Liver (tissue), 9 donors: ENCODE results near the gene PLEKHM2. TPM values are rescaled to one million over a fixed set of nuclear protein-coding genes. Genes with fewer than 3 reads are reported as not detected.

Experiments used
- DNase-seq: peaks from one replicate; pipeline ENCODE4 v3.0.0-alpha.2; 2017; ENCODE audit warnings: low spot score
- H3K27ac ChIP-seq, 2 donors: one replicate each; pipeline ENCODE4 v1.7.0; 2013; ENCODE audit warnings: inconsistent platforms in 2 of 2, low read length in 2 of 2, control low read depth in 1 of 2, low read depth in 1 of 2, mild to moderate bottlenecking in 1 of 2
- H3K27me3 ChIP-seq, 4 donors: one replicate each; pipeline versions ENCODE4 v1.6.1 to v1.7.0; 2013; ENCODE audit warnings: low read length in 3 of 4, inconsistent platforms in 1 of 4, mild to moderate bottlenecking in 1 of 4, moderate library complexity in 1 of 4; ENCODE audit not compliant: control insufficient read depth in 4 of 4, insufficient read depth in 4 of 4
- H3K36me3 ChIP-seq, 4 donors: one replicate each; pipeline versions ENCODE4 v1.6.1 to v1.7.0; 2013; ENCODE audit warnings: low read length in 3 of 4, mild to moderate bottlenecking in 3 of 4, low read depth in 1 of 4, moderate library complexity in 1 of 4; ENCODE audit not compliant: control insufficient read depth in 4 of 4, insufficient read depth in 3 of 4
- H3K4me1 ChIP-seq, 4 donors: one replicate each; pipeline versions ENCODE4 v1.6.1 to v1.7.0; 2013; ENCODE audit warnings: low read length in 3 of 4, mild to moderate bottlenecking in 3 of 4, moderate library complexity in 1 of 4; ENCODE audit not compliant: control insufficient read depth in 4 of 4, insufficient read depth in 4 of 4
- H3K4me3 ChIP-seq, 3 donors: one replicate each; pipeline versions ENCODE4 v1.6.1 to v1.7.0; 2013; ENCODE audit warnings: low read length in 3 of 3, control low read depth in 1 of 3, low read depth in 1 of 3, mild to moderate bottlenecking in 1 of 3
- H3K9ac ChIP-seq, 2 donors: one replicate each; pipeline ENCODE4 v1.7.0; 2013; ENCODE audit warnings: low read length in 2 of 2, mild to moderate bottlenecking in 2 of 2, moderate library complexity in 2 of 2, control low read depth in 1 of 2, low read depth in 1 of 2
- H3K9me3 ChIP-seq, 4 donors: one replicate each; pipeline versions ENCODE4 v1.6.1 to v1.7.0; 2013; ENCODE audit warnings: low read length in 3 of 4; ENCODE audit not compliant: control insufficient read depth in 4 of 4
- EGR1 ChIP-seq, 2 donors: IDR thresholded peaks; 2 replicates each; pipeline ENCODE4 v1.6.1; 2016 to 2018; ENCODE audit warnings: antibody characterized with exemption in 2 of 2, low read depth in 2 of 2
- FOXA1 ChIP-seq: IDR thresholded peaks from 2 replicates; pipeline ENCODE4 v1.6.1; 2016; ENCODE audit warnings: antibody characterized with exemption
- FOXA2 ChIP-seq: IDR thresholded peaks from 2 replicates; pipeline ENCODE4 v1.6.1; 2016; ENCODE audit warnings: antibody characterized with exemption
- HNF4A ChIP-seq, 2 donors: conservative IDR thresholded peaks; 2 replicates each; pipeline ENCODE4 v1.6.1; 2016; ENCODE audit warnings: antibody characterized with exemption in 2 of 2, mild to moderate bottlenecking in 2 of 2
- HNF4G ChIP-seq: IDR thresholded peaks from 2 replicates; pipeline ENCODE4 v1.6.1; 2016; ENCODE audit warnings: antibody characterized with exemption
- NR2F2 ChIP-seq: IDR thresholded peaks from 2 replicates; pipeline ENCODE4 v1.6.1; 2016; ENCODE audit warnings: antibody characterized with exemption
- REST ChIP-seq: IDR thresholded peaks from 2 replicates; pipeline ENCODE4 v1.6.1; 2016; ENCODE audit warnings: antibody characterized with exemption, mild to moderate bottlenecking
- RXRA ChIP-seq, 2 donors: IDR thresholded peaks; 2 replicates each; pipeline ENCODE4 v1.6.1; 2017 to 2018; ENCODE audit warnings: antibody characterized with exemption in 2 of 2, mild to moderate bottlenecking in 1 of 2
- SP1 ChIP-seq: IDR thresholded peaks from 2 replicates; pipeline ENCODE4 v1.6.1; 2018; ENCODE audit warnings: antibody characterized with exemption, mild to moderate bottlenecking
- TAF1 ChIP-seq: conservative IDR thresholded peaks from 2 replicates; pipeline ENCODE4 v1.6.1; 2016; ENCODE audit warnings: antibody characterized with exemption, mild to moderate bottlenecking
- YY1 ChIP-seq: IDR thresholded peaks from 2 replicates; pipeline ENCODE4 v1.6.1; 2016; ENCODE audit warnings: antibody characterized with exemption, mild to moderate bottlenecking
- WGBS: extraction: QIAGEN DNeasy Blood & Tissue Kit; methylation state at CpG from one replicate; pipeline ENCODE4 v1.1.7; 2013; 5-methylcytosine and 5-hydroxymethylcytosine counted together
- polyA plus RNA-seq, 2 donors: library from polyadenylated mRNA; stranded (reverse) in 1 of 2; unstranded in 1 of 2; fragments of 200-250 nt in 1 of 2; fragments of >200 nt in 1 of 2; fragmentation: Nextera tagmentation in 1 of 2; extraction: Ambion mirVana in 1 of 2; gene quantifications; one replicate each; pipeline versions ENCODE4 v1.2.1 to v1.2.3, GENCODE V29; 2013 to 2015
- total RNA-seq, 2 donors: library from RNA; depleted of rRNA; stranded (reverse); fragments of >200 nt; gene quantifications; one replicate each; pipeline ENCODE4 v1.2.3, GENCODE V29; 2014
- TF ChIP-seq, protein P1 (sequence below): IDR thresholded peaks from 2 replicates; pipeline ENCODE4 v1.6.1; 2016; ENCODE audit warnings: antibody characterized with exemption
- TF ChIP-seq, protein P2 (sequence below): fragments of 150-350 bp; IDR thresholded peaks from 2 replicates; pipeline ENCODE4 v1.5.1; 2017; ENCODE audit warnings: improper control_type of control experiment, low read depth, low read length; ENCODE audit not compliant: missing input control
- donor health status: healthy.
- donor health status: healthy.
- donor health status: healthy.
- donor health status: healthy.
- donor health status: healthy.

PLEKHM2 gene
- total and polyA plus RNA-seq, 4 donors = 4.1 to 22.6 (median 17.0) TPM

DNA sequence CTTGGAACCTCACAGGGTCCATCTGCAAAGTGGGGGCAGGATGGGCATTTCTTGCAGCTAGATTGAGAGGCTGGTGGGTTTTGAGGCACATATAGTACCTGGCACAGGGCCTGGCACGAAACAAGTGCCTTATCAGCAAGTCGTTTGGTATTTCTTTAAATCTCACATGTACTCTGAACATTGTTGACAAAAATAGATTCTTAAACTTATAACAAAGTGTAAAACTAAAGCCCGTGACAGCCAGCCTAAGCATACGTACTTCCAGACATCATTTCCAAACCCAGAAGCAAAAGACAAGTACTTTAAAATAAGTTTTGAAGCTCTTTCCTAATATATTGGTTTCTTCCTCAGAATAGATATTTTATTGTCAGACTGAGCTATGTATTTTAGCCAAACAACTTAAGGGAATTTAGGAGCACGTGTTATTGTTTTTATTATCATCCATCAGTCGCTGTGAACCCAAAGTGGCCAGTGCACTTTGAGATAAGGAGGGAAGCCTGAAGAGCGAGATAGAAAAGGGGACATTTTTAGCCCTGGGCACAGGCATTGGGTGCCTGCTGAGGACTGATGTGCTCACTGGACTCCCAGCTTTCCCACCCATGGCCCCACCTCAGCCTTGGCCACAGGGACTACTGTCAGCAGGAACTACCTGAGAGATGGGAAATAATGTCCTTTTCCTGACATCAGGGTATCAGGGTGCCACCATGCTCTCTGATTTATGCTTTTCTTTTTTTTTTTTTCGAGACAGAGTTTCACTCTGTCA, 77.4 kb downstream of the PLEKHM2 start:
- no peak for TF ChIP-seq YY1
- TF ChIP-seq NR2F2 = no peak
- no peak for TF ChIP-seq HNF4A (conservative IDR thresholded peaks at IDR 0.05)
- TF ChIP-seq SP1 = no peak
- Histone ChIP-seq H3K27ac (peak overlapping the region in 1 of 2 donors; percentile 63), H3K4me3 (no peak overlapping the region), H3K27me3 (no peaks in the 10 kb centered on the region), H3K9ac (no peak overlapping the region), H3K4me1 (peaks cover 0 to 6% (median 5%) of the 10 kb centered on the region in 4 donors), H3K9me3 (no peaks in the 10 kb centered on the region), H3K36me3 (peaks cover 0 to 4% (median 0%) of the 10 kb centered on the region in 4 donors)
- DNase-seq = no peak
- 75% methylated on average over 8 of the region's 8 CpGs for WGBS

GRCh38 chr1:15762546-15762945, 78.4 kb downstream of the PLEKHM2 start:
- Histone ChIP-seq H3K27me3 (no peaks in the 10 kb centered on the region), H3K9me3 (no peaks in the 10 kb centered on the region), H3K9ac (no peak overlapping the region), H3K36me3 (peaks cover 0 to 4% (median 0%) of the 10 kb centered on the region in 4 donors), H3K27ac (no peak overlapping the region), H3K4me1 (peaks cover 0 to 6% (median 5%) of the 10 kb centered on the region in 4 donors), H3K4me3 (no peak overlapping the region)
- 84% methylated on average over 10 of the region's 10 CpGs for WGBS
- DNase-seq = no peak
- TF ChIP-seq TAF1 (no peak), YY1 (no peak), REST (no peak)

GRCh38 chr1:15764269-15764764, 80.2 kb downstream of the PLEKHM2 start:
- Histone ChIP-seq H3K9me3 (no peaks in the 10 kb centered on the region), H3K36me3 (peaks cover 0 to 4% (median 0%) of the 10 kb centered on the region in 4 donors), H3K27ac (no peak overlapping the region), H3K9ac (no peak overlapping the region), H3K4me1 (peaks cover 0 to 3% (median under 1%) of the 10 kb centered on the region in 4 donors), H3K4me3 (no peak overlapping the region), H3K27me3 (no peaks in the 10 kb centered on the region)
- no peak for DNase-seq
- 83% methylated on average over 10 of the region's 10 CpGs for WGBS
- TF ChIP-seq, protein P1, sequence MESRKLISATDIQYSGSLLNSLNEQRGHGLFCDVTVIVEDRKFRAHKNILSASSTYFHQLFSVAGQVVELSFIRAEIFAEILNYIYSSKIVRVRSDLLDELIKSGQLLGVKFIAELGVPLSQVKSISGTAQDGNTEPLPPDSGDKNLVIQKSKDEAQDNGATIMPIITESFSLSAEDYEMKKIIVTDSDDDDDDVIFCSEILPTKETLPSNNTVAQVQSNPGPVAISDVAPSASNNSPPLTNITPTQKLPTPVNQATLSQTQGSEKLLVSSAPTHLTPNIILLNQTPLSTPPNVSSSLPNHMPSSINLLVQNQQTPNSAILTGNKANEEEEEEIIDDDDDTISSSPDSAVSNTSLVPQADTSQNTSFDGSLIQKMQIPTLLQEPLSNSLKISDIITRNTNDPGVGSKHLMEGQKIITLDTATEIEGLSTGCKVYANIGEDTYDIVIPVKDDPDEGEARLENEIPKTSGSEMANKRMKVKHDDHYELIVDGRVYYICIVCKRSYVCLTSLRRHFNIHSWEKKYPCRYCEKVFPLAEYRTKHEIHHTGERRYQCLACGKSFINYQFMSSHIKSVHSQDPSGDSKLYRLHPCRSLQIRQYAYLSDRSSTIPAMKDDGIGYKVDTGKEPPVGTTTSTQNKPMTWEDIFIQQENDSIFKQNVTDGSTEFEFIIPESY = no peak
- no peak for TF ChIP-seq REST
- TF ChIP-seq, protein P2, sequence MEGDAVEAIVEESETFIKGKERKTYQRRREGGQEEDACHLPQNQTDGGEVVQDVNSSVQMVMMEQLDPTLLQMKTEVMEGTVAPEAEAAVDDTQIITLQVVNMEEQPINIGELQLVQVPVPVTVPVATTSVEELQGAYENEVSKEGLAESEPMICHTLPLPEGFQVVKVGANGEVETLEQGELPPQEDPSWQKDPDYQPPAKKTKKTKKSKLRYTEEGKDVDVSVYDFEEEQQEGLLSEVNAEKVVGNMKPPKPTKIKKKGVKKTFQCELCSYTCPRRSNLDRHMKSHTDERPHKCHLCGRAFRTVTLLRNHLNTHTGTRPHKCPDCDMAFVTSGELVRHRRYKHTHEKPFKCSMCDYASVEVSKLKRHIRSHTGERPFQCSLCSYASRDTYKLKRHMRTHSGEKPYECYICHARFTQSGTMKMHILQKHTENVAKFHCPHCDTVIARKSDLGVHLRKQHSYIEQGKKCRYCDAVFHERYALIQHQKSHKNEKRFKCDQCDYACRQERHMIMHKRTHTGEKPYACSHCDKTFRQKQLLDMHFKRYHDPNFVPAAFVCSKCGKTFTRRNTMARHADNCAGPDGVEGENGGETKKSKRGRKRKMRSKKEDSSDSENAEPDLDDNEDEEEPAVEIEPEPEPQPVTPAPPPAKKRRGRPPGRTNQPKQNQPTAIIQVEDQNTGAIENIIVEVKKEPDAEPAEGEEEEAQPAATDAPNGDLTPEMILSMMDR = no peak
- TF ChIP-seq HNF4G = no peak
- TF ChIP-seq EGR1 (IDR thresholded peaks at IDR 0.05; ENCODE audit: low read depth in 2 of 2) = no peak
- TF ChIP-seq FOXA2 = no peak
- no peak for TF ChIP-seq YY1
- no peak for TF ChIP-seq FOXA1
- TF ChIP-seq SP1 = no peak
- no peak for TF ChIP-seq HNF4A (conservative IDR thresholded peaks at IDR 0.05)
- TF ChIP-seq RXRA (IDR thresholded peaks at IDR 0.05) = no peak
